Activated CD4-positive, alpha-beta T cell treated with anti-CD3 and anti-CD28 coated beads, Interleukin-2, Interleukin-4, amounts not matched to agents 100 ng/mL and 50 ng/mL, durations not matched to agents 16 hours and 8 hours (primary cell): ENCODE results near the gene TMSB4X.
A peak's percentile ranks its signal among the peaks of the same experiment; 100 is the strongest.
"Not testable (repeated sequence)": the region's sequence is repeated elsewhere in the genome, so short reads cannot be mapped to it uniquely, and the experiment has no call there.

ENCODE experiments used
- DNase-seq: peaks from one replicate; pipeline ENCODE4 v3.0.0-alpha.2; 2020; ENCODE audit warnings: low spot score

The TMSB4X gene

DNA sequence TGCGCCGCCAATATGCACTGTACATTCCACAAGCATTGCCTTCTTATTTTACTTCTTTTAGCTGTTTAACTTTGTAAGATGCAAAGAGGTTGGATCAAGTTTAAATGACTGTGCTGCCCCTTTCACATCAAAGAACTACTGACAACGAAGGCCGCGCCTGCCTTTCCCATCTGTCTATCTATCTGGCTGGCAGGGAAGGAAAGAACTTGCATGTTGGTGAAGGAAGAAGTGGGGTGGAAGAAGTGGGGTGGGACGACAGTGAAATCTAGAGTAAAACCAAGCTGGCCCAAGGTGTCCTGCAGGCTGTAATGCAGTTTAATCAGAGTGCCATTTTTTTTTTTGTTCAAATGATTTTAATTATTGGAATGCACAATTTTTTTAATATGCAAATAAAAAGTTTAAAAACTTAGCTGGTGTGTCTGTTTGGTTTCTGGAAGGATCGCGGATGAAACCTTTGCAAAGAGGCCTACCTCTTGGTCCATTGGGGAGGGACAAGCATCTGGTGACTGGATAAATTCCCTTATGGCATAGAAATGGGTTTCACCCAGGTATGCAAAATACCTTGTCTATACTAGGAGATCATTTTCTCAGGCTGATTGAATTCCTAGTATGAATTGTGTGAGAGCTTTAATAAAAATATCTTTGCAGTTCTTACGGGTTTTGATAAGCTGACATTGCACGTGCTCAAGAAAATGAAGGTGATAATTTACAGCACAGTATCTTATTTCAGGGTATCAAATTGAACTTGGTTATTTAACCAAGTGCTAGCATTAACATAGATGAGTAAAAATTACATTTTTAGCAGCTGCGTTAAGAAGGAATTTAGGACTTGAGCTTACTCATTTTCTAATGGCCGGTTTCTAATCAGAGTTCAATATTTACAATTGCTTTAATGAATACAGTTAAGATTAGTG is 2.2 kb downstream of the TMSB4X start:
- DNase-seq, result not testable (repeated sequence)

DNA sequence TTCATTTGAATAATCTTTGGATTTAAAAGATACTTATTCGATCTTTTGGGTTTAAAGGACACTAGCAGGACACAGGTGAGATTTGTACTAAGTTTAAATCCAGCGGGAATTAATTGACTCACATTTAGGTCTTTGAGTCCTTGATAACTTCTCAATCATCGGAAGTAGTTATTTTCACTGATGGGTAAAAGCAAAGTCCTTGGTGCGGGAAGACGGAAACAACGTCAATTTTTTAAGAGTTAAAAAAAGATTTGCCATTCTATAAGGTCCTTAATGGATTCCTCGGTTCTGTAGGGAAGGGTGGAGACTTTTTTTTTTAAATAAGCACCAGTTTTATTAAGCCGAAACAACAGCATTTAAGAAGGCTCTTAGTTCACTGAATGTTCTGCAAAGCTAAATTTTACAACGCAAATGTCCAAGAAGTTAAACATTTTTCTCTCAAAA is 2.9 kb downstream of the TMSB4X start:
- DNase-seq, result no peak

DNA sequence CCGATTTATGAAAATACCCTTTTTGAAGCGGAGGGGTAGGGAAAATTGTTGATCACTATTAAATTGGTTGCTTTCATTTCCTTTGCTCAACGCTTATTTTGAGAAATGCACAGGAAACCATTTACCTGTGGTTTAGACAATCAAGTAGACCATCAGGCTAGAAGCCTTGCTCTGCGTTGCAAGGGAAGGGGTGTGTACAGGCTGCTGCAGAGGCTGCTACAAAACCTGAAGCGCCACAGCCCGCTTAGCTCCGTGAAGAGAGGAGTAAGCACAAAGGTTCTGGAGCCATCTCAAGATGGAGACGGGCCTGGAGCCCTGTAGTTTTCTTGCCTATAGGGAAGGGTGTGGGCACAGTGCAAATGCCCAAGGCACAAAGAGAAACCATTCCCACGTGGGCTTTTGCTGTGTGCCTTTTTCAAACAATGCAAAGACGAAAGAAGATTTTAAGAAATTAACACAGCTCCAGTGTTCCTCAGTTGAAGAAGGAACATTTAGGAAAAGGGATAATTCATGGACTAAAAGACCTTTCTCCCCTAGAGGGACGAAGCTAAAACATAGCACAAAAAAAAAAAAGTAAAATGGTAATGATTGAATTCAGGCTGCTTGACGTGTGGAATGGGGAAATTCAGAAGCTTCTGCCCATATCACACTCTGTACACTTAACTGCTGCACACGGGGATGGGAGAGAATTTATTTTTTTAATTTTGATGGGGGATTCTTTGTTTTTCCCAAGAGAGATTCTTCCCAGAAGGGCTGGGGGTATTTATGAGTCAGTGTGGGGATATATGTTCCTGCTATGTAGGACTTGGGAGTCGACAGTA is 3.5 kb downstream of the TMSB4X start:
- DNase-seq, result peak; percentile 87

DNA sequence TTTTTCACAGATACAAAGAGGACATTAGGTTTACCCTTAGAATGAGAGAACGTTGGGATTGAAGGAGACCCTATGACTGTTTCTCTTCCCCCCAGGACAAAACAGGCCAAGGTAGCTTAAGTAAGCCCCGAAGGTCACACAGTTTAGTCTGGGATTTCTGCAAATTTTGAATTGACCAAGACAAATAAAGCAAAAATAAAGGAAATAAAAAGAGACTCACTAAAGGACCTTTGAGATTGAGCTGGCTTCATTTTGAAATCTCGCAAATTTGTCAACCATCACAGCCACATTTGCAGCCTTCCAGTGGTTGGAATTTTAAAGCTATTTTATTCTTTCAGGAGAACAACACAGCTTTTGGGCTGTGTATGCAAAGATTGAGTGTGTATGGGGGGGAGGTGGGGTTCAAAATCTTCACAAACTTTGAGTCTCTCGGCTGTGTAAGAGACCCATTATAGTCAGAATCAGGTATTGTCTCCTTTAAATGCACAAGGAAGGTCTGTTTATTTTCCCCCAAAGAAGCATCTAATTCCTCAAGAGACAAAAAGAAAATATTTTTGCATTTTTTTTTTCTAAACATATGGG is 4.2 kb downstream of the TMSB4X start:
- no peak for DNase-seq

DNA sequence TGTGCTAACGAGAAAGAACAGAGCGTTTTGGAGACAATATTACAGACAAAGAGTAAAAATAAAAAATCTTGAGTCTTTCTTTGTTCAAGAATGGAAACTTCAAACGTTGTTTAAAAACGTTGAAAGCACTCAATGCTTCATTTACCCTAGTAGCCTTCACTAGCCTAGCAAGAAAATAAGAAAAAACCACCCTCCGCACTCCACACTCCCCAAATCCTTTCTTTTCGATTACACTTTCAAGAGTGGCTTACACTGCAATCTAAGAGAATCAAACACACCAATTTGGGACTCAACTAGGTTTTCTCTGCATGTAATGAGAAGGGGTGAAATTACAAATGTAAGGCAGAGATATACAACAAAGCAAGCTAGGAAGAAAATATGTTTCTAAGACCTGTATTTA is 4.7 kb downstream of the TMSB4X start:
- no peak for DNase-seq

DNA sequence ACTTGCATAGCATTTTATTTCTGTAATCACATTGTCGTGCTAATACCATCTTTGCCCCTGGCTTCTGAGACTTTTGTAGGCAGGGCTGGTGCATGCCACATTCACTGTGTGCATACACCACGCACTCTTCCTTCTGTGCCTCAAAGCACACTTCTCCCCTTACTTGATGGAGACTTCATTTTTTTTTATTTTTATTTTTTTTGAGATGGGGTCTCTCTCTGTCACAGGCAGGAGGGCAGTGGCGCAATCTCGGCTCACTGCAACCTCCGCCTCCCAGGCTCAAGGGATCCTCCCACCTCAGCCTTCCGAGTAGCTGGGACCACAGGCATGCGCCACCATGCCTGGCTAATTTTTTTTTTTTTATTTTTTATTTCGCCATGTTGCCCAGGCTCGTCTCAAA is 5.1 kb downstream of the TMSB4X start:
- not testable (repeated sequence) for DNase-seq

DNA sequence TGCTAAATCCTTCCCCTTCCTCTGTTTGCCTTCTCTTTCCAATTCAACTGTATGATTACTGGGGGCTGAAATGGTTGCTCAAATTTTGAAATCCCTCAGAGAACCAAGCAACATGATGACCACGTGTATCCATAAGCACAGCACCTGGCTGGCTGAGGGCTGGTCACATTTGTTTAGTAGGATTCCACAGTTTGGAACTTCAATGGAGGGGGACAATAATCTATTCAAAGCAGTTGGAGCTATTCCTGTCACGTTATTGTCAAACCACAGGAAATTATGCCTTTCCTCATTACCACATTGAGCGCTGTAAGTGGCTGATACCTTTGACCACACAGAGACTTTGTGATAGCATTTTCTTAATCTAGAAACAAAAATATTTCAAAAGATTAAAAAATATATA is 7.0 kb downstream of the TMSB4X start:
- no peak for DNase-seq

DNA sequence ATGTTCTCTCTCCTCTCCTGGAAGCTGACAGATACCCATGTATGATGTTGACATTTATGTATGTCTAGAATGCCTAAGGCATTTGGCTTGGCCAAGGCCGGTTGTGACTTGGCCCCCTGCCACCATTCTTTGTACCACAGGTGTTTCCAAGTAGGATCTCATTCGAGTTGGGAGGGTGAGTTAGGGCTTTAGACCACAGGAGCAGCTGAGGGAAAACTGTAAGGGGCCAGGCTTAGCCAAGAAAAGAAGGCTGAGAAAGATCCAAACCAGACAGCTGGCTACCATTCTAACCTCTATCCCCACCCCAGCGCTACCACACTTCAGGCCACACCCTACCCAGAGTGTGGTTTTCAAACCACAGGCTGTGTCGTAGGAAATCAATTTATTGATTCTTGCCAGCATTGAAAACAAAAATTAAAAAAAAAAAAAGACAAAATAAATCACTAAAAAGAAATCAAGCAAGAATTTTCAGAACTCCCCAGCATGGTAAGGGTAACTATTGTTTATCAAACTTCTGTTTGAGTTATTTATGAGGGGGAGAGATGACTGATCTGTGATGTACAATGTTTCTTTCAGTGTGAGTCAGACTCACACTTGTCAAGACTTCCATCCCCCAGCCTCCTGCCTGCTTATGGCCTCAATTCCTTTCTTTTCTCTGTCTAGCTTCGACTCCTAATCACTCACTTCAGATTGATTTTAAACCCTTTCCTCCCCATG is 9.9 kb downstream of the TMSB4X start:
- peak; percentile 76 for DNase-seq

DNA sequence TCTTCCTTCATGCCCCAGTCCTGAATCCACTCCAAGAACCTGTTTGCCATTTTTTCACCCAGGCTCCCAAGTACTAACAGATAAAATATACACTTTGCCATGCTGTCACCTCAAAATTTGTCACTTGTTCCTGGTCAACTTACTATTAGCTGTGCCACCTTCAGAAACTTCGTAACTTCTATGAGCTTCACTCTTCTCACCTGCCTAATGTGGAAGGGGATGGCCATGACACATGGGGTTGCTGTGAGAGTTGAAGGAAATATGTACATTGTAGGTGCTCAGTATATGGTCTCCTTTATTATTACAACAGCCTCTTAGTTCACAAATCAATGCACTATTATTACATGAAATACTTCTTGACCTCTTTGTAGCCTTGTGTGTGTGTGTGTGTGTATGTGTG is 10.4 kb downstream of the TMSB4X start:
- DNase-seq, result no peak

DNA sequence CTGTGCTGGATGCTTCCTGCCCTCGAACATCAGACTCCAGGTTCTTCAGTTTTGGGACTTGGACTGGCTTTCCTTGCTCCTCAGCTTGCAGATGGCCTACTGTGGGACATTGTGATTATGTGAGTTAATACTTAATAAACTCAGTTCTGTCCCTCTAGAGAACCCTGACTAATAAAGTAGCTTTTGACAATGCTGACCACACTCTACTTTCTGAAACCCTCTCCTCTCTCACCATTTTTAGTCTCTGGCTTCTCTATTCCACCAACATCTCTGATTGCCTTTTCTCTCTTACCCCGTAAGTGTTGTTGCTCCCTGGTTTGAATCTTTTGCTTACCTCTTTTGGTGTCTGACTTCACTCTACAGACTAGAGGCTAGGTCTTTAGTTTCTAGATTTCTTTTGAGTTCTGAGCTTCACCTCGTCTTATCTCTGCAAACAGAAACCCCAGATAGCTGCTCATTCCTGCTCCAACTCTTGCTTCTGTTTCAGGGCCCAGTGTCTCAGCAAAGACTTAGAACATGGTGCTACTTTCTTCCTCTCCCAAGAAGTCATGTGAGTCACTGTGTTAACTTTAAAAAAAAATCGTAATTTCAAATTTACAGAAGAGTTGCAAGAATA is 11.4 kb downstream of the TMSB4X start:
- DNase-seq, result no peak

DNA sequence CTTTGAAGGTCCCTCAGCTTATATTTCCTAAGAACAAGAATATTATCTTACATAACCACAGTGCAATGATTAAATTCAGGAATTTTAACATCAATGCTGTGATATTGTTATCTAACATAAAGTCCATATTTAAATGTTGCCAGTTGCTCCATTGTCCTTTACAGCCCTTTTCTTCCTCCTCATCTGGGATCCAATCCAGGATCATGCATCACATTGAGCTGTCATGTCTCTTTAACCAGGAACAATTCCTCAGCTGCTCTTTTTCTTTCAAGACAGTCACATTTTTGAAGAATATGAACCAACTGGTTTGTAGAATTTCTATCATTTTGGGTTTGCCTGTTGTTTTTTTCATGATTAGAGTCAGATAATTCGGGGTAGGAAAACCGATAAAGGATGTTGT is 12.0 kb downstream of the TMSB4X start:
- DNase-seq, result no peak

DNA sequence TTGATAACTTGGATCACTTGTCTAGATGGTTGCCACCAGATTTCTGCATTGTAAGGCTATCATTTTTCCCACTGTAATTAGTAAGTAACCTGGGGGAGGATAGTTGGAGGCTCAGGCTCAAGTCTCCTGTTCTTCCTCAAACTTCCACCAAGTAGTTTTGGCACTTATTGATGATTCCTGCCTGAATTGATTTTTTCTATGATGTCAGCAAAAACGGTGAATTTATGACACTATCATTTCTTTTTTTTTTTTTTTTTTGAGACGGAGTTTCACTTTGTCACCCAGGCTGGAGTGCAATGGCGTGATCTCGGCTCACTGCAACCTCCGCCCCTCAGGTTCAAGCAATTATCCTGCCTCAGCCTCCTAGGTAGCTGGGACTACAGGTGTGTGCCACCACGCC is 12.4 kb downstream of the TMSB4X start:
- DNase-seq, result no peak

DNA sequence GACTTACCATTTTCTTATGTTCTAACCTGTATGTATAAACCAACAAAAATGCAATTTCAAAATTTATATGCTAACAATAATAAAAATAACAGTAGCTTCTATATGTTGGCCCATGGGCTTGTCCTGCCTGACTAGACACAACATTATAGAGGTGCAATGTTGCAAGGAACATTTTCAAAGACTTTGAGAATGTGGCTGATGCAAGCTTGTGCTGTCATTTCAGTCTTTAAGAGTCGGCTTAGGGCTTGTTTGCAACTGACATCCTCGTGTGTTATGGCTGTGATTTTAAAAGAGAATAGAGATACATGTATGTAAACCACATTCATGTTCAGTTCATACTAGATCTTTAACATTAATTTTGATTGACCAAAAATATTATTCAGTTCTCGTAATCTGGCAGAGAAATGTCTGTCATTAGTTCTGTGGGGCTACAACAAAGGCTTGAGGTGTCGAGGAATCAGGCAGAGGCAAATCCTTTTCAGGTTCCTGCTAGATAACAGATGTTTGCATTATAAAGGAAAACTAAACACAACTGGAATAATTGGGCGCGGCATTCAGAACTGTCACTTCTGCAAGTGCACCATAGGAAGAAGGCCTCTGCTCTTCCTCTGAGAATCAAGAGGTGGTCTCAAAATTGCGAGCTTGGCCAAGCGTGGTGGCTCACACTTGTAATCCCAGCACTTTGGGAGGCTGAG is 13.1 kb downstream of the TMSB4X start:
- no peak for DNase-seq

DNA sequence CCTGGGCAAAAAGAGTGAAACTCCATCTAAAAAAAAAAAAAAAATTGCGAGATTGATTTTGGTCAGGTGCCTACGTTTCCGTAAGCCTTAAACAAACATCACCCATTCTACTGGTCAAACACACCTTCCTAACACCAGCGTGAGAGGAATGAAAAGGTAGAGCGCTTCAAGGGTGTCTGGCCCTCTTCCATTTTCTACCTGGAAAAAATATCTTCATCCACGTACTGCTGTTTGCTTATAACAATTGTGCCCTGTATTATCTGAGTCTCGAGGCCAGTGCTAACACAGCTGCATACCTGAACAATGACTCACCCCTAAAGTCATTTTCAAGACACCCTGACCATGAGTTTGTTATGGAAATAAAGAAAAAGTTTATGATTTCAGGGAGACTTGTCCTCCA is 13.9 kb downstream of the TMSB4X start:
- DNase-seq, result no peak

DNA sequence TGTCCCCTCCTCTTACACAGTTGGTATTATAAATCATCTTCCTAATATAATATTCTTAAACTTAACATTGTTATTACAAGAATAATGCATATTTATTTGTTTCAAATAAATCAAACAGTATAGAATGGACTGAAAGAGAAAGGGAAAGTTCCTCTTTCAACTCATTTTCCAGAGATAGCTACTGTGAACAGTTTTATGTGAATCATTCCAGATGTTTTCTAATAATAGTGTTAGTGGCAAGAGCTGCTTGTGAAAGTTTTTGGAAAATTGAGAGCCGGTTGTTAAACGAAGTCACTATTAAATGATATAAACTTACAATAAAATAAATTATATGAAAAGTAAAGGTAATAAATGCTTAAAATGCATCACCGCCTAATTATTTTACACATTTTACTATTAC is 14.6 kb downstream of the TMSB4X start:
- DNase-seq, result no peak

DNA sequence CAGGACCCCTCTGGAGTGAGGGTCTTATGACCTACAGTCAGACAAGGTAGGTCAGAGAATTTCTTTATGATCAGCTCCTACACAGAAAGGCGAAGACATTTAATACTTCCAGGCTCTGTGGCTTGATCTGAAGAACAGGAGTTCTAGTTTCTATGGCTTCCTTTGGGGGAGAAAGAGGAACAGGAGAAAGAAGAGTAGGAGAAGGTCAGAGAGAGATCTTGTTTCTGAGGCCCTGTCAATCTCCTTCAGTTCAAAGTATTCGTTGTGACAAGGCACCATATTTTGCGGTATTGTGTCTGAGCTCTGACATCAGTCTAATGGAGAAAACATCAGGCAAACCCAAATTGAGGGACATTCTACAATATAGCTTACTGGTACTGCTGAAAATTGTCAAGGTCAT is 16.7 kb downstream of the TMSB4X start:
- DNase-seq, result no peak

DNA sequence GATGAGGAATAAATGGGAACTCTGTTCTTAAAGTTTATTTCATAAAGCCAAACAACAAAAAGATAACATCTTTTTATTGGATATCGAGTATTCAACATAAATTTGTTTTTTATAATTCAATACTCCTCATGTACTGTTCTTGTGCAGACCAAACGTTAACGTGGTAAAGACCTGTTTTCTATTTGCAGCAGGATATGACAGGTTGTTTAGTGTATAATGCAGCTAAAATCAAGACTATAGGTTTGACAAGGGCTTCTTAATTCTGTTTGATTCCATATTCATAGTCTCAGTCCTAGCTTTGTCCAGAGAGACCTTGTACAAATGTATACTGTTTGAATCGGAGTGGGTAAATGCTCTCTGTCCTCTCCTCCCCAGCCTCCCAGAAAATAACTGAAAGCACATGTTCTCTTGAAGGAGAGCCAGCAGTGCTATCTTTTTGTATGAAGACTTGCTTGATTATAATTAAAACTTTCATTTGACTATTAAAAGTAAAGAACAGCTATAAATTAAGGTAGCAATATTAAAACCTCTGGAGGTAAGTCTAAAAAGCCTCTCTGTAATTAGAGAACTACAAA is 17.7 kb downstream of the TMSB4X start:
- no peak for DNase-seq

DNA sequence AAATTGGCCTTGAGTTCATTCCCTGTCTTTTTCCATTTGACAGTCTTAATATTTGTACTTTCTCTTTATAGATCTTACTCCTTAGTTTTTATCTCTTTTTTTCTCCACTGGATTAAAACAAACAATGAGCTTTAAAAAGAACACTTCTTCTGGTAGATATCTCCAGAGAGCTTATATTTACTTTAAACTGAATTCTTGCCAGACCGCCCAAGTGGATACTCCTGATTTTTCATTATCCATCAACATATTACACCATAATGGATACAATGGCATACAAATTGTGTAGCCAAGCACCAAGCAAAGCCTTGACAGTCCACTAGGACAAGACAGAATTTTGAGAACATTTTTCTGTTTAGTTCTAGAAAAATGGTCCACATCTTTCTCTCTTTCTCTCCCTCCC is 18.9 kb downstream of the TMSB4X start:
- no peak for DNase-seq

DNA sequence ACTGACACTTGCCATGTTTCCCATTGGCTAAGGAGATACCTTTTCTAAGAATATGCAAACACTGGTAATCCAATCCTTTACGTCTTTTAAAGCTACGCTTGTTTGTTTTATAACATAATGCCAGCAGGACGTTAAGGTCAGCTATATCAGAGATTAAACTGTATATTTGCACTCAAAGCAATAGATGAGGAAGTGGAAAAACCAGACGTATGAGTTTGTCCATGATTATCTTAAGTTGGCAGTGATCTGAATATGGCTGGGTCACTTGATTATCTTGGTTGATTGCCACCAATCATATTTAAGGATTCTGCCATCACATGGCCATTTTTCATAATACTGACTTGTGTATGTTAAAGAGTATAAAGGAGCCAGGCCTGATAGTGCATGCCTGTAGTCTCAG is 19.4 kb downstream of the TMSB4X start:
- DNase-seq, result no peak

DNA sequence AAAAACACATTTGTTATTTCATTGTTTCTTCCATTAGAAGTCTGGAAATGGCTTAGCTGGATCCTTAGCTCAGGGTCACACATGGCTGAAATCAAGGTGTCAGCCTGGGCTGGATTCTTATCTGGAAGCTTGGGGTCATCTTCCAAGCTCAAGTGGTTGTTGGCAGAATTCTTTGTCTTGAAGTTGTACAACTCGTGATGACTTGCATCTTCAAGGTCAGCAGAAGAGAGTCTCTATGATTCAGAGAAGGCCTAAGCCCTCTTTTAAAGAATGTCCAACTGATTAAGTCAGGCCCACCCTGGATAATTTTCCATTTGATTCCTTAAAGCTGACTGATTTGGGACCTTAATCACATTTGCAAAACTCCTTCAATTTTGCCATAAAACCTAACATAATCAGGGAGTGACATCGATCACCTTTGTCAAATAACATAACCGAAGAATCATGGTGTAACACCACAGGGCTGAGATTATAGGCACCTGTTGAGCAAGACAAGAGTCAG is 22.1 kb downstream of the TMSB4X start:
- DNase-seq, result no peak
